ENCODE results near the gene CETP.

The CETP gene

DNA sequence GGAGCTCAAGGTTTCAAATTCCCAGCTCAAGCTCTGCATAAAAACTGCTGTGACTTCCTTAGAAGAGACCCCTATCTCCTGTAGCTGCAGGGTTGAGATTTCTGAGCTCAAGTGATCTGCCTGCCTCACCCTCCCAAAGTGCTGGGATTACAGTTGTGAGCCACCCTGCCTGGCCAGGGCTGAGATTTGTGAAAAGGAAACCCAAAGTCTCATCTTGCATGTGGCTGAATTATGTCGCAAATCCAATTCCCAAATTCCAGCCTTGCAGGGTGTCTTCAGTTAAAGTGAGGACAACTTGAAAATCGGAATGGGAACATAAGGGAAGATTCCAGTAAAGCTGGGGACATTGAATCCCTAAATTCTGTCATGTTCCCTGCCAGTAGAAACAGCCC, 14.2 kb upstream of the CETP start:
- peak overlapping the region; percentile 36 for H3K27ac ChIP-seq
- no peak for DNase-seq (ENCODE audit: low spot score)
- TF ChIP-seq, protein P1, sequence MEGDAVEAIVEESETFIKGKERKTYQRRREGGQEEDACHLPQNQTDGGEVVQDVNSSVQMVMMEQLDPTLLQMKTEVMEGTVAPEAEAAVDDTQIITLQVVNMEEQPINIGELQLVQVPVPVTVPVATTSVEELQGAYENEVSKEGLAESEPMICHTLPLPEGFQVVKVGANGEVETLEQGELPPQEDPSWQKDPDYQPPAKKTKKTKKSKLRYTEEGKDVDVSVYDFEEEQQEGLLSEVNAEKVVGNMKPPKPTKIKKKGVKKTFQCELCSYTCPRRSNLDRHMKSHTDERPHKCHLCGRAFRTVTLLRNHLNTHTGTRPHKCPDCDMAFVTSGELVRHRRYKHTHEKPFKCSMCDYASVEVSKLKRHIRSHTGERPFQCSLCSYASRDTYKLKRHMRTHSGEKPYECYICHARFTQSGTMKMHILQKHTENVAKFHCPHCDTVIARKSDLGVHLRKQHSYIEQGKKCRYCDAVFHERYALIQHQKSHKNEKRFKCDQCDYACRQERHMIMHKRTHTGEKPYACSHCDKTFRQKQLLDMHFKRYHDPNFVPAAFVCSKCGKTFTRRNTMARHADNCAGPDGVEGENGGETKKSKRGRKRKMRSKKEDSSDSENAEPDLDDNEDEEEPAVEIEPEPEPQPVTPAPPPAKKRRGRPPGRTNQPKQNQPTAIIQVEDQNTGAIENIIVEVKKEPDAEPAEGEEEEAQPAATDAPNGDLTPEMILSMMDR (conservative IDR thresholded peaks at IDR 0.05; ENCODE audit: low read depth), result no peak
- ChIA-PET POLR2A (ENCODE audit: low non-redundant PET) (interaction anchor here (0.8 kb wide), 1 partner anchor 76 kb away, joined by 3 read pairs; no protein-coding TSS in a partner anchor), CTCF (interaction anchor here (0.6 to 0.7 kb wide), 5 partner anchors 17 to 534 kb away, joined by 3 to 4 read pairs (median 3); no protein-coding TSS in a partner anchor)

DNA sequence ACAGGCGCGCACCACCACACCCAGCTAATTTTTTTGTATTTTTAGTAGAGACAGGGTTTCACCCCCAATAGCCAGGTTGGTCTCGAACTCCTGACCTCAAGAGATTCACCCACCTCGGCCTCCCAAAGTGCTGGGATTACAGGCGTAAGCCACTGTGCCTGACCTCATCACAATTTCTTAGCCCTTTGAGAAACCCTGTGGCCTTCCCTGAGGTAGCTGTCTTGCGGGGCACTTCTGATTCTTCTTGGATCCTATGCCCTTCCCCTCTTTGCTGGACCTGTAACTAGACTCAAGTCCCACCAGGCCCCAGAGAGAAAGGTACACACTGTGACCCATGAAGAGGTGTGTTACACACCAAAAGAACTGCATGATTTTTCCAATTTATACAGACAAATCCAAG, 13.5 kb upstream of the CETP start:
- no peak for DNase-seq (ENCODE audit: low spot score)
- CTCF ChIA-PET, result no interaction called here
- TF ChIP-seq, protein P1 (conservative IDR thresholded peaks at IDR 0.05; ENCODE audit: low read depth), result no peak
- POLR2A ChIA-PET (ENCODE audit: low non-redundant PET), result no interaction called here
- H3K27ac ChIP-seq, result peak overlapping the region; percentile 36; the same call in 1 of the 2 replicates

DNA sequence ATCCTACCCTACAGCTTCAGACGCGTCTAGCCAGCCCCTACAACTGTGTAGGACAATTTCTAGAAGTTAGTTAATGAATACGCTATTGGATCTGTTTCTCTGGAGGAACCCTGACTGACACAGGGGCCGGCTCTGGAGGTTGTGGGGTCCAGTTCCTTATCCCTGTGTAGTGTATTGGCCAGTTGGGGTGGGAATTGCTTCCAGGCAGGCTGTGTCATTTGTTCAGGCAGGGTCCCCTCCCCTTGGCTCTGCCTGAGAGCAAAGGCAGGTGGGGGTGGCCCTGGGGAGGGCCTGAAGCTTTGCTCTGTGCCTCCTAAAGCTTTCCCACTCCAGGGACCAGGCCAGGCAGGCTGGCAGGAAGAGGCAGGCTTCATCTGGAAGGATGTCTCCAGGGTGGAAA, 11.7 kb upstream of the CETP start:
- POLR2A ChIA-PET (ENCODE audit: low non-redundant PET), result no interaction called here
- TF ChIP-seq, protein P1 (conservative IDR thresholded peaks at IDR 0.05; ENCODE audit: low read depth), result no peak
- CTCF ChIA-PET, result interaction anchor here (2.2 kb wide), 1 partner anchor 12 kb away, joined by 8 read pairs; the partner anchor contains the start of gene CETP
- no peak for DNase-seq (ENCODE audit: low spot score)
- H3K27ac ChIP-seq, result no peak overlapping the region

DNA sequence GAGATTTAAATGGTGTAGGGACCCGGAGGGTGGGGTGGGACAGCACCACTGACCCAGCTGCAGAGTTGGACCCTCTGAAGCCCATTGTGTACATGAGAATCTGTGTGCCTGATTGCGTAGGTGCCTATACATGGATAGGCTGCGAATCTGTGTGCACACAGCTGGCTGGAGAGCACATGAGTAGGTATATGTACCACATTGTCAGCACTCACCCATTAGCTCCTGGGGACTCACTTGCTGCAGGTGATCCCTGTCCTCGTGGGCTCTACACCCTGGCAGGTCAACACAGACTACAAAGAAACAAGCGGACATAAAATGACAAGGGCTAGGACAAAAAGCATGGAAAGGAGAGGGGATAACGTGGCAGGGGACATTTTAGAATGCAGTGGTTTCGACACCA, 11.3 kb upstream of the CETP start:
- ChIA-PET POLR2A (ENCODE audit: low non-redundant PET) (no interaction called here), CTCF (interaction anchor here (0.5 to 2.2 kb wide), 2 partner anchors 12 to 117 kb away, joined by 3 to 8 read pairs; partner anchors contain the start of gene CETP)
- DNase-seq (ENCODE audit: low spot score), result no peak
- TF ChIP-seq, protein P1 (conservative IDR thresholded peaks at IDR 0.05; ENCODE audit: low read depth), result no peak
- no peak overlapping the region for H3K27ac ChIP-seq

DNA sequence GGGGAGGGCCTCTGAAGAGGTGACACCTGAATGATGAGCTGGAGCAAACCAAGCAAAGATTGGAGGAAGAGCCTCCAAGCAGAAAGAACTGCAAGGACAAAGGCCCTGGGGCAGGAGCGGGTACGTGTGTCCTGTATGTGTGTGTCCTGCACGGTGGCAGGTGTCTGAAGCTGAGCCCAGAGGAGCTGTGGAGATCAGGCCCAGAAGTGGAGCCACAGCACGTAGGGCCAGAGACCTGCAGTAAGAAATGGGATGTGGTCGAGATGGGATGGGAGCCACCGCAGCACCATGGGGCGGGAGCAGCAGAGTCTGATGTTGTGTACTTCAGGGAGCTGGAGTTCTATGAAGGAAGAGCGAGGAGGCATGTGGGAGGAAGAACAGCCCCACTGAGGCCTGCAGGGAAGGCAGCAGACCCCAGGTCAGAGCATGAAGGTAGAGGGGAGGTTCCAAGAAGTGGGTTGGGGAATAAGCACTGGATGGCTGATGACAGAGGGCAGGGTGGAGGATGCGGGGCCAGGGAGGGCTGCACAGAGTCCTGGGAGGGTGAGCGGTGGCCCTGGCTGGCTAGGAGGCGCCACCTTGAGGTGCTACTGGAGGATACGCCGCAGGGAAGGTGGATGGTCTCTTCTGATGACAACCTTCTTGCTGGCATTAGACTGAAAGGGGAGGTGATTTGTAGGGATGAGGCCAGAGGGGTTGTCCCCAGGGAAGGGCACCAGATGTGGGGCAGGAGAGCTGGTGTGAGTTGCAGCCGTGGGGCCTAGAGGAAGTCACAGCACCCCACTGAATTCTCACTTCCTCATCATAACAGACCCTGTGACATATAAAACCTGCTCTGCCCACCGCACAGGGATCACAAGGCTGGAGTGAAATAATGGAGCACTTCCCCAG, 10.6 kb upstream of the CETP start:
- no peak for DNase-seq (ENCODE audit: low spot score)
- POLR2A ChIA-PET (ENCODE audit: low non-redundant PET), result no interaction called here
- no peak overlapping the region for H3K27ac ChIP-seq
- TF ChIP-seq, protein P1 (conservative IDR thresholded peaks at IDR 0.05; ENCODE audit: low read depth), result 0 out of 2 replicates have a peak, but pooled peaks have one; percentile 19
- CTCF ChIA-PET, result interaction anchor here (0.5 to 2.2 kb wide), 4 partner anchors 11 to 168 kb away, joined by 3 to 8 read pairs (median 4); partner anchors contain the start of gene CETP

DNA sequence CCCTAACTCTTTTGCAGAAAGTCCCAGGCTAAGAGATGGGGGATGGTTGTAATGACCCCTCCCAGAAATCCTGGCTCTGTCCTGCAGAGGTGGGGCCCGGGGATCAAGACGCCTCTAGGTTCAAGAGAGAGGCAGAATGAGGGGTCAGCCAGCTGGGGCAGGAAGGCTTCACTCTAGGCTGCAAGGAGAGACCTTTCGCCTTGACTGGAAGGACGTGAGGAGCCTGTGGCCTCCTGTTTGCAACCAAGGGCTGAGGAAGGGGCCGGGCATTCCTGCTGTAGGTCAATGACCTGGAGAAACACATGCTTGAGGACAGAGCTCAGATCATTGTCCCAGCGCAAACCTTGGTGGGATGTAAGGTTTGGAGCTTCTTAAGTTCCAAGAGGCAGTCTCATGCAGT, 8.7 kb upstream of the CETP start:
- no peak overlapping the region for H3K27ac ChIP-seq
- no peak for DNase-seq (ENCODE audit: low spot score)
- POLR2A ChIA-PET (ENCODE audit: low non-redundant PET), result no interaction called here
- TF ChIP-seq, protein P1 (conservative IDR thresholded peaks at IDR 0.05; ENCODE audit: low read depth), result no peak
- CTCF ChIA-PET, result no interaction called here

Data from RWPE1 (cell line).